ENCODE data around the gene CCL24.
"Not testable (repeated sequence)": the region's sequence is repeated elsewhere in the genome, so short reads cannot be mapped to it uniquely, and the experiment has no call there.

CCL24 gene

GRCh38 chr7:75813781-75814236 is at the start of gene CCL24:
TSS of gene CCL24 (minus strand) at chr7:75813806. CDS start at chr7:75813715, 91 bp downstream.
- DNase-seq (ENCODE audit: low read depth in 2 of 2) = no peak

GRCh38 chr7:75861636-75862035 is 48.0 kb upstream of the CCL24 start:
- DNase-seq (ENCODE audit: low read depth in 2 of 2) = no peak

- DNase-seq (ENCODE audit: low read depth in 2 of 2) = no peak
Observed at GRCh38 chr7:75858410-75858809, 44.8 kb upstream of the CCL24 start.

- DNase-seq (ENCODE audit: low read depth in 2 of 2) = no peak
Observed at GRCh38 chr7:75856536-75856935, 42.9 kb upstream of the CCL24 start.

- not testable (repeated sequence) for DNase-seq (ENCODE audit: low read depth in 2 of 2)
Observed at GRCh38 chr7:75854813-75855345, 41.3 kb upstream of the CCL24 start.

- no peak for DNase-seq (ENCODE audit: low read depth in 2 of 2)
Observed at GRCh38 chr7:75854233-75854632, 40.6 kb upstream of the CCL24 start.

GRCh38 chr7:75850235-75850634 is 36.6 kb upstream of the CCL24 start:
- DNase-seq (ENCODE audit: low read depth in 2 of 2) = no peak

- DNase-seq (ENCODE audit: low read depth in 2 of 2) = no peak
Observed at GRCh38 chr7:75849573-75849972, 36.0 kb upstream of the CCL24 start.

GRCh38 chr7:75847707-75848106 is 34.1 kb upstream of the CCL24 start:
- DNase-seq (ENCODE audit: low read depth in 2 of 2) = no peak

- not testable (repeated sequence) for DNase-seq (ENCODE audit: low read depth in 2 of 2)
Observed at GRCh38 chr7:75845132-75845531, 31.5 kb upstream of the CCL24 start.

- DNase-seq (ENCODE audit: low read depth in 2 of 2) = no peak
Observed at GRCh38 chr7:75844158-75844557, 30.6 kb upstream of the CCL24 start.

- no peak for DNase-seq (ENCODE audit: low read depth in 2 of 2)
Observed at GRCh38 chr7:75843613-75844116, 30.1 kb upstream of the CCL24 start.

GRCh38 chr7:75842836-75843446 is 29.3 kb upstream of the CCL24 start:
- DNase-seq (ENCODE audit: low read depth in 2 of 2) = peak; percentile 5 to 22

GRCh38 chr7:75840029-75840428 is 26.4 kb upstream of the CCL24 start:
- no peak for DNase-seq (ENCODE audit: low read depth in 2 of 2)

- DNase-seq (ENCODE audit: low read depth in 2 of 2) = not testable (repeated sequence)
Observed at GRCh38 chr7:75838281-75838930, 24.8 kb upstream of the CCL24 start.

- DNase-seq (ENCODE audit: low read depth in 2 of 2) = no peak
Observed at GRCh38 chr7:75836798-75837197, 23.2 kb upstream of the CCL24 start.

GRCh38 chr7:75835688-75836285 is 22.2 kb upstream of the CCL24 start:
- DNase-seq (ENCODE audit: low read depth in 2 of 2) = no peak

GRCh38 chr7:75833662-75834061 is 20.1 kb upstream of the CCL24 start:
- not testable (repeated sequence) for DNase-seq (ENCODE audit: low read depth in 2 of 2)

GRCh38 chr7:75830978-75831377 is 17.4 kb upstream of the CCL24 start:
- no peak for DNase-seq (ENCODE audit: low read depth in 2 of 2)

GRCh38 chr7:75829656-75830055 is 16.1 kb upstream of the CCL24 start:
- DNase-seq (ENCODE audit: low read depth in 2 of 2) = not testable (repeated sequence)

- no peak for DNase-seq (ENCODE audit: low read depth in 2 of 2)
Observed at GRCh38 chr7:75823198-75823910, 9.7 kb upstream of the CCL24 start.

- no peak for DNase-seq (ENCODE audit: low read depth in 2 of 2)
Observed at GRCh38 chr7:75820688-75821087, 7.1 kb upstream of the CCL24 start.

All from stimulated activated CD4-positive, alpha-beta T cell treated with anti-CD3 and anti-CD28 coated beads, Interleukin-1b, Interleukin-23, amount 100 ng/mL, for 4 hours (primary cell).